M059J (cell line): Measurements from ENCODE around the gene LAMC1. TPM values are rescaled to one million over a fixed set of nuclear protein-coding genes. Genes with fewer than 3 reads are reported as not detected.

Experiments
- DNase-seq: peaks from one replicate; pipeline ENCODE4 v3.0.0-alpha.2; 2012; ENCODE audit warnings: low read depth
- total RNA-seq: library from RNA; depleted of rRNA; stranded (reverse); fragments of >200 nt; shearing (Covaris generic); gene quantifications from 2 replicates; pipeline ENCODE4 v1.2.3, GENCODE V29; 2014; rRNA removed

The LAMC1 gene
- total RNA-seq, 1 experiment from 2014 or later, result 321 TPM

DNA sequence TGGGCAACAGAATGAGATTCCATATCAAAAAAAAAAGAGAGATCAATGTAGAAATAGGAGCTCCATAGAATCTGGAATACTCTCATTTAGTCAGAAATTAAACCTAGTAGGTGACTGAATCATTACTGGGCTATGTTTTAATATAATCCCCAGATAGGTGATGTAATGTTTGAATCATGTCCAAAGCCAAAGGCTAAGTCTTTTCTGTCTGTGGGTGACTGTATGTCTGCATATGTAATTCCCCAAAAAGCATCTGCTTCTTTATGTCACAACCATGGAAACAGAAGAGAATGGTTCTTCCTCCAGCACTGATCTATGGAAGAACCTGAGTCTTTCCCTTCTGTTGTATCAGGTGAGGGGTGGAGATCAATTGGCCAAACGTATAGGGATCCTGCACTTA, 168.6 kb downstream of the LAMC1 start:
- peak; percentile 90 for DNase-seq

DNA sequence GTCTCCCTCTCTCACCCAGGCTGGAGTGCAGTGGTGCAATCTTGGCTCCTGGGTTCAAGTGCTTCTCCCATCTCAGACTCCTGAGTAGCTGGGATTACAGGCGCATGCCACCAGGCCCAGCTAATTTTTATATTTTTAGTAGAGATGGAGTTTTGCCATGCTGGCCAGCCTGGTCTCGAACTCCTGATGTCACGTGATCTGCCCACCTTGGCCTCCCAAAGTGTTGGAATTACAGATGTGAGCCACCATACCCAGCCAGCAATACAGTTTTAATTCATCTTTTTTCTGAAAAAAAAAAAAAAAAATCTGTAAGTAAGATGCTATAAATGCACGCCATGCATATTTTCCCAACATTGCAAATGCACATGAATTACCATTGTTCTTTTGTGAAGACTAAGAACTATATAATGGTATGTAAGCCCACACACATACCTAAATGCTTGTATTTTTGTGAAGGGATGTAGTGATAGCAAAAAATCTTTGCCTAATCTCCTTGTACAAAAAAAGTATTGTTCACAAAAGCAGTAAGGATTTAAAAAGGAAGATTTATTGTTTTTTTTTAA, 170.8 kb downstream of the LAMC1 start:
- no peak for DNase-seq

DNA sequence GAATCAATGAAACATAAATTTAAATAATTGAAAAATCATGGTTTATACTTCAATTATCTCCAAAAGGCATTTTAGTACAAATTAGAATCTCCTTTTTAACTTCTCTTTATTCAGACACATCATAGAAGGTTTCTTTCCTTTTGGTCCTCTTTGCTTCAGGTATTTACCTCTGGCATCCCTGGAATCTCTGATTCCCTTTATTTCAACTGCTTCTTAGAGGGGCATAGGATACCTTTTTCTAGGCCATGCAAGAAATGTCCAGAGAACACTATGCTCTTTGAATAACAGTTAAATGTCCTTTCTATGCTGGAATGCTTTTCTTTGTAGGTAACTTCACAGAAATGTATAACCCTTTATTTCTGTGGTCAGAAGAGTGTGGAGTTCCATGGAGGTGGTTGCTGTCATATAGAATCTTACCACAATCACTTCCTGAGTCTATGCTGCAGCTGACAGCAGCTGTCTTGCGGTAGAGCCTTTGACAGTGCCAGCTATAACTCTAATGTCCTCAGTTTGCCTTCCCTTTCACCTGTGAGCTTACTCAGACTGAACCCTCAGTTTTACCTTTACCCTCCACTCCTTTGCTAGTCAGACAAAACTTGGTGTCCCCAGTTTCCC, 171.4 kb downstream of the LAMC1 start:
- DNase-seq, result no peak

DNA sequence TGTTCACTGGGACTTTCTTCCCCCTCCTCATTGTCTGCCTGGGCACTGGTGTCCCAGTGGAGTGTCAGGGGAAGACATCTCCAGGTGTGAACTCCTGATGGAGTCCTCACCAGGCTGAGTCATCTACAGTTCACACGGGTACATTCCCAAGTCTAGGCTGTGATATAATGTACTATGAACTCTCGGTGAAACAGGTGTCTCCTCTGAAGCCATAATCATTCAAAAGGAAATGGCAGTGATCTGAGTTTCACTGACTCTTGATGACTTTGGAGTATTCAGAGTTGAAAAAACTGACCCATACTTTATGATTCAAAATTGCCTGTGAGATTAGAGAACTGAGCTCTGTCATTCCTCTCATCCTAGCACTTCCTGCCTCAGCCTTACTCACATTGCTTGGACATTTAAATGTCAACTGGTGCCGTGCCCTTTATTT, 171.9 kb downstream of the LAMC1 start:
- DNase-seq, result peak; percentile 62

Other genes starting within 250 kb of the LAMC1 start
- gene NPL, start 233.6 kb upstream of the LAMC1 start, total RNA-seq, result 0.86 and 1.1 TPM in 2 replicates
- 107 and 160 TPM in 2 replicates for gene DHX9, start 184.1 kb upstream of the LAMC1 start, total RNA-seq
- not detected in 2 replicates for gene SHCBP1L, start 70.3 kb upstream of the LAMC1 start, total RNA-seq
- gene LAMC2, start 162.8 kb downstream of the LAMC1 start, total RNA-seq, result 3.3 and 3.4 TPM in 2 replicates